K562 (cell line): Measurements from ENCODE around the gene RNF13. TPM values are rescaled to one million over a fixed set of nuclear protein-coding genes. Genes with fewer than 3 reads are reported as not detected.

Experiments used
- ATAC-seq: fragments of 200-7000 bp; cut with Tn5 transposase; 3 replicates; pipeline ENCODE4 v1.9.1; 2020; ENCODE audit warnings: moderate library complexity
- BruUV-seq: library from RNA; stranded (reverse); fragments of 400-500 nt; replicated peaks from 2 replicates; lab custom pipeline; 2021; lab: Mats Ljungman, UMichigan
- CTCF ChIA-PET: fragments of 300-600 bp; formaldehyde crosslinking; extraction: SDS; loops from one replicate; lab custom pipeline; 2021; ENCODE audit warnings: low intra/inter-chr PET ratio; lab: Yijun Ruan, JAX
- POLR2A ChIA-PET: fragments of 300-600, 350-650 bp; sonication (Branson Sonifier 250); formaldehyde crosslinking; extraction: SDS; loops from one replicate; lab custom pipeline; 2021; ENCODE audit warnings: antibody characterized with exemption, inconsistent platforms; lab: Yijun Ruan, JAX
- DNase-seq, 4 experiments: peaks; one replicate each; pipeline versions ENCODE4 v3.0.0 to v3.0.0-alpha.2; 2011 to 2018; ENCODE audit warnings: low spot score in 3 of 4, mixed read lengths in 3 of 4; ENCODE audit errors: extremely low read depth in 1 of 4
- FAIRE-seq: peaks from 2 replicates; lab custom pipeline; 2011; peaks lifted over from hg19 to GRCh38; lab: Jason Lieb, UNC
- H2AFZ ChIP-seq: 2 replicates; pipeline ENCODE4 v1.6.0; 2011; ENCODE audit warnings: low read depth, low read length, control low read depth, inconsistent platforms
- H3K27ac ChIP-seq: fragments of 200-600 bp; 3 replicates; pipeline ENCODE4 v1.8.0; 2011; ENCODE audit warnings: low read depth, mild to moderate bottlenecking, control low read depth, inconsistent platforms, low read length, moderate library complexity, mixed read lengths; ENCODE audit errors: extremely low read depth
- H3K27me3 ChIP-seq, 2 experiments: fragments of 300-600 bp in 1 of 2; 2 replicates in 1 of 2; 3 replicates in 1 of 2; pipeline versions ENCODE4 v1.6.0 to v1.8.0; 2011; ENCODE audit warnings: inconsistent platforms in 2 of 2, low read length in 2 of 2, mild to moderate bottlenecking in 1 of 2, mixed read lengths in 1 of 2, moderate library complexity in 1 of 2; ENCODE audit not compliant: control insufficient read depth in 2 of 2, insufficient read depth in 2 of 2
- H3K36me3 ChIP-seq: fragments of 300-600 bp; 3 replicates; pipeline ENCODE4 v1.8.0; 2011; ENCODE audit warnings: mild to moderate bottlenecking, low read length, inconsistent platforms; ENCODE audit not compliant: control insufficient read depth, insufficient read depth
- H3K4me1 ChIP-seq, 2 experiments: fragments of 200-600 bp in 1 of 2; replicated peaks in 1 of 2; 2 replicates in 1 of 2; 3 replicates in 1 of 2; pipeline versions ENCODE4 v1.5.1 to v1.8.0; 2011; ENCODE audit warnings: inconsistent platforms in 2 of 2, low read length in 2 of 2, mild to moderate bottlenecking in 1 of 2, mixed read lengths in 1 of 2, moderate library complexity in 1 of 2; ENCODE audit not compliant: control insufficient read depth in 2 of 2, insufficient read depth in 2 of 2
- H3K4me2 ChIP-seq: 2 replicates; pipeline ENCODE4 v1.6.1; 2011; ENCODE audit warnings: low read length, control low read depth, inconsistent platforms, mixed read lengths; ENCODE audit not compliant: insufficient read depth
- H3K4me3 ChIP-seq: fragments of 200-600 bp; sonication (generic), shearing (Covaris generic); 2 replicates; pipeline ENCODE4 v1.5.1; 2016; ENCODE audit warnings: control low read depth, inconsistent platforms
- H3K79me2 ChIP-seq: fragments of 200-600 bp; 3 replicates; pipeline ENCODE4 v1.8.0; 2011; ENCODE audit warnings: low read length, inconsistent platforms; ENCODE audit not compliant: control insufficient read depth, insufficient read depth
- H3K9ac ChIP-seq, 2 experiments: 2 replicates each; pipeline versions ENCODE4 v1.6.0 to v1.6.1; 2011; ENCODE audit warnings: low read depth in 2 of 2, low read length in 2 of 2, control low read depth in 1 of 2, inconsistent platforms in 1 of 2, mild to moderate bottlenecking in 1 of 2, mixed read lengths in 1 of 2; ENCODE audit not compliant: insufficient read depth in 1 of 2
- H3K9me1 ChIP-seq: one replicate; pipeline ENCODE4 v1.6.0; 2011; ENCODE audit warnings: inconsistent platforms, mild to moderate bottlenecking, low read length, moderate library complexity; ENCODE audit not compliant: control insufficient read depth, insufficient read depth
- H3K9me3 ChIP-seq: replicated peaks from 2 replicates; pipeline ENCODE4 v1.5.1; 2011; ENCODE audit warnings: low read depth, low read length, inconsistent platforms; ENCODE audit not compliant: control insufficient read depth, insufficient read depth
- H4K20me1 ChIP-seq: replicated peaks from 2 replicates; pipeline ENCODE4 v1.6.1; 2011; ENCODE audit warnings: low read length, inconsistent platforms, mixed read lengths; ENCODE audit not compliant: control insufficient read depth, insufficient read depth
- BRD9 ChIP-seq: fragments of 450-650 bp; IDR thresholded peaks from 2 replicates; pipeline ENCODE4 v1.6.1; 2018; ENCODE audit warnings: low read depth; ENCODE audit not compliant: partially characterized antibody
- CREBBP ChIP-seq: IDR thresholded peaks from one replicate; pipeline ENCODE4 v1.6.1; 2012; ENCODE audit warnings: low read depth, mild to moderate bottlenecking, control low read depth, inconsistent platforms, low read length
- FOXJ2 ChIP-seq: fragments of 200-800 bp; sonication (Bioruptor generic); IDR thresholded peaks from 2 replicates; pipeline ENCODE4 v1.6.1; 2016; ENCODE audit warnings: missing genetic modification characterization, missing compliant biosample characterization
- HDAC6 ChIP-seq: IDR thresholded peaks from 2 replicates; pipeline ENCODE4 v1.6.1; 2012; ENCODE audit warnings: low read depth, mild to moderate bottlenecking, control low read depth, inconsistent platforms, low read length, moderate library complexity
- HNRNPL ChIP-seq: fragments of 200-400 bp; formaldehyde crosslinking; IDR thresholded peaks from 2 replicates; pipeline ENCODE4 v1.6.1; 2017; ENCODE audit warnings: low read depth, mild to moderate bottlenecking, low read length
- KHSRP ChIP-seq: fragments of 450-650 bp; IDR thresholded peaks from 2 replicates; pipeline ENCODE4 v1.6.1; 2017
- MAFF ChIP-seq: IDR thresholded peaks from 2 replicates; pipeline ENCODE4 v1.6.1; 2012; ENCODE audit warnings: low read length, improper control_type of control experiment
- NR1H2 ChIP-seq: sonication (generic); formaldehyde crosslinking; IDR thresholded peaks from 2 replicates; pipeline ENCODE4 v1.4.0; 2020; ENCODE audit warnings: mild to moderate bottlenecking, missing genetic modification reagents
- NR3C1 ChIP-seq: sonication (generic); formaldehyde crosslinking; IDR thresholded peaks from 2 replicates; pipeline ENCODE4 v1.8.1; 2022; ENCODE audit warnings: missing genetic modification reagents
- RB1 ChIP-seq: fragments of 450-650 bp; IDR thresholded peaks from 2 replicates; pipeline ENCODE4 v1.6.1; 2017; ENCODE audit warnings: low read depth, mild to moderate bottlenecking
- SIN3A ChIP-seq, 2 experiments: fragments of 150-350 bp in 1 of 2; IDR thresholded peaks; 2 replicates each; pipeline ENCODE4 v1.6.1; 2011 to 2016; ENCODE audit warnings: borderline replicate concordance in 2 of 2, low read depth in 2 of 2, low read length in 2 of 2, mild to moderate bottlenecking in 2 of 2, moderate library complexity in 2 of 2; ENCODE audit not compliant: control insufficient read depth in 1 of 2
- ZC3H11A ChIP-seq: IDR thresholded peaks from 2 replicates; pipeline ENCODE4 v1.6.1; 2012; ENCODE audit warnings: low read depth, low read length, improper control_type of control experiment
- ZNF124 ChIP-seq: sonication (generic); formaldehyde crosslinking; IDR thresholded peaks from 2 replicates; pipeline ENCODE4 v1.8.1; 2022; ENCODE audit warnings: missing genetic modification reagents
- WGBS: fragments of 100-300 bp; shearing (Covaris generic); methylation state at CpG from one replicate; pipeline ENCODE4 v1.1.6; 2016; ENCODE audit warnings: low coverage, mixed read lengths; ENCODE audit not compliant: insufficient coverage; ENCODE audit errors: missing lambda C conversion rate; 5-methylcytosine and 5-hydroxymethylcytosine counted together
- in situ Hi-C: fragments of 300-500 bp; cut with MboI; formaldehyde crosslinking; loops from 4 replicates; pipeline ENCODE4 v1.15.0; 2018; ENCODE audit warnings: inconsistent platforms, mixed read lengths
- intact Hi-C: fragments of 100-400 bp; cut with micrococcal nuclease; formaldehyde crosslinking; loops from 2 replicates; pipeline ENCODE4 v1.14.2; 2022
- polyA plus RNA-seq, 8 experiments: library from polyadenylated mRNA; depleted of rRNA in 4 of 8; stranded (reverse) in 5 of 8; unstranded in 3 of 8; fragments of >200 nt; fragmentation: Nextera tagmentation in 2 of 8; fragmentation: Illumina TruSeq in 1 of 8; extraction: Ambion mirVana in 2 of 8; extraction: Trizol in 1 of 8; gene quantifications; 2 replicates each; pipeline versions ENCODE4 v1.2.1 to v1.2.3, GENCODE V29; 2011 to 2014; ENCODE audit warnings: inconsistent platforms in 1 of 8, missing spikeins in 1 of 8
- total RNA-seq, 7 experiments: library from RNA; depleted of rRNA in 6 of 7; stranded (reverse); fragments of >200 nt in 6 of 7; fragmentation: Illumina TruSeq in 2 of 7; extraction: Trizol in 2 of 7; gene quantifications; 2 replicates each; pipeline versions ENCODE4 v1.2.1 to v1.2.3, GENCODE V29; 2011 to 2021; ENCODE audit warnings: low replicate concordance in 1 of 7
- TF ChIP-seq, protein P1 (sequence below): fragments of 200-800 bp; sonication (Bioruptor generic); IDR thresholded peaks from 2 replicates; pipeline ENCODE4 v1.6.1; 2016; ENCODE audit warnings: missing genetic modification characterization, missing compliant biosample characterization
- TF ChIP-seq, protein P2 (sequence below): sonication (generic); formaldehyde crosslinking; IDR thresholded peaks from 2 replicates; pipeline ENCODE4 v1.8.0; 2022; ENCODE audit warnings: missing genetic modification reagents, mild to moderate bottlenecking, borderline replicate concordance

Gene RNF13
- total and polyA plus RNA-seq, 9 of the 15 experiments (the other 6 are each of a cell fraction or from before 2014, with no cell fraction given), result 12.7 to 35.8 (median 18.9) TPM

DNA sequence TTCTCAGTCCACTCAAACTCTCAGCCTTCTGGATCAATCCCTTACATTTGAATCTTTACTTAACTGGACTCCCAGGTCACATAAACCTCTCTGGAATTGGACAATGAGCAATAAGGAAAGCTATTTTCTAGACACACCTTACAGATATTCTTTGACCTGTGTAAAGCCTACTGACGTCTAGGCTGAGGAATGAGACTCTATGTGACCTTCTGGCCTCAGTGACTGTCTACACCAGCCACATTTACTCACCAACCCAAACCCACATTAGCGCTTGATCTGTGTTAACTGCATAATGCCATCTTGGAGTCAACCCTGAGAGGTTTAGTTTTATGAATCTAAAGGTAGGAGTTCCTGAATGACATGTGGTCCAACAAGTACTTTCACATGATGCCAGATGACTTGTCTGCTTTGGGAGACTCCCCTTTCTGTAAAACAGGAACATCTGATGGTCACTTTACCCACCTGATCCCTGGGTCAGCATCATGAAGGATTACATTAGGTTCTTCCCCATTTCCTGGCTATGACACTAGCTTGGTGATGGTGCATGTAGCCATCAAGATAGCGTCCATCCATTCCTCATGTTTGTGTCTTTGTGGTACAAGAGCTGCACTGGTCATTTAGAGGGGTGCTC, 49.3 kb upstream of the RNF13 start:
- Histone ChIP-seq H2AFZ (no peak overlapping the region), H4K20me1 (no peaks in the 10 kb centered on the region), H3K27ac (no peak overlapping the region), H3K4me3 (no peak overlapping the region), H3K27me3 (peaks cover 7 to 14% of the 10 kb centered on the region in 2 experiments; a peak in 4 of 5 replicates), H3K9ac (no peak overlapping the region), H3K9me3 (no peaks in the 10 kb centered on the region), H3K4me2 (no peak overlapping the region), H3K4me1 (no peaks in the 10 kb centered on the region), H3K9me1 (no peaks in the 10 kb centered on the region), H3K36me3 (no peaks in the 10 kb centered on the region), H3K79me2 (no peaks in the 10 kb centered on the region)
- BruUV-seq, result no TSS peak
- ChIA-PET POLR2A (no interaction called here), CTCF (no interaction called here)
- no peak for DNase-seq
- in situ Hi-C loops (no loop called here), intact Hi-C loops (no loop called here)
- ATAC-seq, result no peak
- FAIRE-seq, result no peak
- 2% methylated on average over 3 of the region's 3 CpGs for WGBS
- TF ChIP-seq MAFF, result no peak
- TF ChIP-seq, protein P1, sequence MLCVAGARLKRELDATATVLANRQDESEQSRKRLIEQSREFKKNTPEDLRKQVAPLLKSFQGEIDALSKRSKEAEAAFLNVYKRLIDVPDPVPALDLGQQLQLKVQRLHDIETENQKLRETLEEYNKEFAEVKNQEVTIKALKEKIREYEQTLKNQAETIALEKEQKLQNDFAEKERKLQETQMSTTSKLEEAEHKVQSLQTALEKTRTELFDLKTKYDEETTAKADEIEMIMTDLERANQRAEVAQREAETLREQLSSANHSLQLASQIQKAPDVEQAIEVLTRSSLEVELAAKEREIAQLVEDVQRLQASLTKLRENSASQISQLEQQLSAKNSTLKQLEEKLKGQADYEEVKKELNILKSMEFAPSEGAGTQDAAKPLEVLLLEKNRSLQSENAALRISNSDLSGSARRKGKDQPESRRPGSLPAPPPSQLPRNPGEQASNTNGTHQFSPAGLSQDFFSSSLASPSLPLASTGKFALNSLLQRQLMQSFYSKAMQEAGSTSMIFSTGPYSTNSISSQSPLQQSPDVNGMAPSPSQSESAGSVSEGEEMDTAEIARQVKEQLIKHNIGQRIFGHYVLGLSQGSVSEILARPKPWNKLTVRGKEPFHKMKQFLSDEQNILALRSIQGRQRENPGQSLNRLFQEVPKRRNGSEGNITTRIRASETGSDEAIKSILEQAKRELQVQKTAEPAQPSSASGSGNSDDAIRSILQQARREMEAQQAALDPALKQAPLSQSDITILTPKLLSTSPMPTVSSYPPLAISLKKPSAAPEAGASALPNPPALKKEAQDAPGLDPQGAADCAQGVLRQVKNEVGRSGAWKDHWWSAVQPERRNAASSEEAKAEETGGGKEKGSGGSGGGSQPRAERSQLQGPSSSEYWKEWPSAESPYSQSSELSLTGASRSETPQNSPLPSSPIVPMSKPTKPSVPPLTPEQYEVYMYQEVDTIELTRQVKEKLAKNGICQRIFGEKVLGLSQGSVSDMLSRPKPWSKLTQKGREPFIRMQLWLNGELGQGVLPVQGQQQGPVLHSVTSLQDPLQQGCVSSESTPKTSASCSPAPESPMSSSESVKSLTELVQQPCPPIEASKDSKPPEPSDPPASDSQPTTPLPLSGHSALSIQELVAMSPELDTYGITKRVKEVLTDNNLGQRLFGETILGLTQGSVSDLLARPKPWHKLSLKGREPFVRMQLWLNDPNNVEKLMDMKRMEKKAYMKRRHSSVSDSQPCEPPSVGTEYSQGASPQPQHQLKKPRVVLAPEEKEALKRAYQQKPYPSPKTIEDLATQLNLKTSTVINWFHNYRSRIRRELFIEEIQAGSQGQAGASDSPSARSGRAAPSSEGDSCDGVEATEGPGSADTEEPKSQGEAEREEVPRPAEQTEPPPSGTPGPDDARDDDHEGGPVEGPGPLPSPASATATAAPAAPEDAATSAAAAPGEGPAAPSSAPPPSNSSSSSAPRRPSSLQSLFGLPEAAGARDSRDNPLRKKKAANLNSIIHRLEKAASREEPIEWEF, result no peak
- no peak for TF ChIP-seq NR1H2
- TF ChIP-seq ZC3H11A, result no peak
- TF ChIP-seq KHSRP, result no peak
- no peak for TF ChIP-seq SIN3A (IDR thresholded peaks at IDR 0.05; ENCODE audit: borderline replicate concordance in 2 of 2, control insufficient read depth in 1 of 2, low read depth in 2 of 2, low read length in 2 of 2)
- TF ChIP-seq ZNF124 (CRISPR knock-in tag), result no peak
- no peak for TF ChIP-seq FOXJ2 (tag)
- no peak for TF ChIP-seq HNRNPL
- no peak for TF ChIP-seq HDAC6
- TF ChIP-seq, protein P2, sequence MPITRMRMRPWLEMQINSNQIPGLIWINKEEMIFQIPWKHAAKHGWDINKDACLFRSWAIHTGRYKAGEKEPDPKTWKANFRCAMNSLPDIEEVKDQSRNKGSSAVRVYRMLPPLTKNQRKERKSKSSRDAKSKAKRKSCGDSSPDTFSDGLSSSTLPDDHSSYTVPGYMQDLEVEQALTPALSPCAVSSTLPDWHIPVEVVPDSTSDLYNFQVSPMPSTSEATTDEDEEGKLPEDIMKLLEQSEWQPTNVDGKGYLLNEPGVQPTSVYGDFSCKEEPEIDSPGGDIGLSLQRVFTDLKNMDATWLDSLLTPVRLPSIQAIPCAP (CRISPR knock-in tag), result no peak
- no peak for TF ChIP-seq NR3C1 (CRISPR knock-in tag)
- no peak for TF ChIP-seq BRD9
- no peak for TF ChIP-seq CREBBP
- TF ChIP-seq RB1, result no peak
